GM11168 (cell line): ENCODE results near the gene IFNL2.
"Not testable (repeated sequence)": the region's sequence is repeated elsewhere in the genome, so short reads cannot be mapped to it uniquely, and the experiment has no call there.

ENCODE experiments used
- in situ Hi-C: fragments of 300-500 bp; cut with MboI; formaldehyde crosslinking; loops from one replicate; pipeline ENCODE4 v1.12.0; 2022; ENCODE audit warnings: low sequenced_read_pairs; ENCODE audit not compliant: unreplicated experiment

Gene IFNL2

DNA sequence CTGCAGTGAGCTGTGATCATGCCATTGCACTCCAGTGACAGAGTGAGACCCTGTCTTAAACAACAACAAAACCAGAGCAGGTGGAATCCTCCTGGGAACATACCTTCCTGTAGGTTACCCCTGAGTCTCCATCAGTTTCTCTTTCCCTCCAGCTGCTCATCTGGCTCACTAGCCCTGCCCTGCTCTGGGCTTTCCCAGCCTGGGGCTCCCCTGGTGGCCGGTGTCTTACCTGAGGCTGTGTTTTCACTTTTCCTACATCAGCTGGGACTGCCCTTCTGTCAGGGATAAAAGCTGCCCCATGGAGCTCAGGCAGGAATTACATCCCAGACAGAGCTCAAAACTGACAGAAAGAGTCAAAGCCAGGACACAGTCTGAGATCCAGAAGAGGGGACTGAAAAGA, at the start of gene IFNL2:
TSS of gene IFNL2 (plus strand) at position 312 of the 400 bp plus-strand sequence. CDS start 173 bp downstream, outside the sequence.
- in situ Hi-C loops, result not testable (repeated sequence)

DNA sequence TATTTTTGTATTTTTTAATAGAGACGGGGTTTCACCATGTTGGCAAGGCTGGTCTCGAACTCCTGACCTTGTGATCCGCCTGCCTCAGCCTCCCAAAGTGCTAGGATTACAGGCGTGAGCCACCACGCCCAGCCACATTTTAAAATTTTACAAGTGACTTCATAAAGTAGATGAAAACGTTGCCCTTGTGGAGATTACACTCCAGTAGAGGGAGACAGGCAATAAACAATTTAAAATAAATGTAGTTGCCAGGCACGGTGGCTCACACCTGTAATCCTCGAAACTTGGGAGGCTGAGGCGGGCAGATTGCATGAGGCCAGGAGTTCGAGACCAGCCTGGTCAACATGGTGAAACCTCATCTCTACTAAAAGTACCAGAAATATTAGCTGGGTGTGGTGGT, 49.1 kb upstream of the IFNL2 start:
- in situ Hi-C loops, result not testable (repeated sequence)

DNA sequence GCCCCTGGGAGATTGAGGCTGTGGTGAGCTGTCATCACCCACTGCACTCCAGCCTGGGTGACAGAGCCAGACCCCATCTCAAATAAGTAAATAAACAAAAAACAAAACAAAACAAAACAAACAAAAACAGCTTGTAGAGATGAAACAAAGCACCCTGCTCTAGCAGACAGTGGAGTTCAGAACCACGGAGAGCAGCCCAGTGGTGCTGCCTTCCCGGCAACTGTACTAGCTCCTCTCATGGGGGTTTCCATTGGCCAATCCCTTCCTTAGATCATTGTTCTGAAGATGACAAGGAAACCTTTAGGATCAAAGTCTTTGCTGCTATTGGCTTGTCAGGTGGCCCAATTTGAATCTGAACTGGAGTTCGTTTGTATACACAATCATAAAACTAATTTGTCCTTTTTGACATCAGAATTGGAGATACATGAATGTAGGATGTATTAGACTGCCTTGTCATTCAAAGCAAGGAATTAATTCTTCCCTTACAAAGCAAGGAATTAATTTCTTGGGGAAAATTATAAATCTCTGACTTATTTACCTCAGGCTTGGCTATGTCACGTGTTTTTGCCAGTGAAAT, 44.4 kb upstream of the IFNL2 start:
- in situ Hi-C loops, result no loop called here

DNA sequence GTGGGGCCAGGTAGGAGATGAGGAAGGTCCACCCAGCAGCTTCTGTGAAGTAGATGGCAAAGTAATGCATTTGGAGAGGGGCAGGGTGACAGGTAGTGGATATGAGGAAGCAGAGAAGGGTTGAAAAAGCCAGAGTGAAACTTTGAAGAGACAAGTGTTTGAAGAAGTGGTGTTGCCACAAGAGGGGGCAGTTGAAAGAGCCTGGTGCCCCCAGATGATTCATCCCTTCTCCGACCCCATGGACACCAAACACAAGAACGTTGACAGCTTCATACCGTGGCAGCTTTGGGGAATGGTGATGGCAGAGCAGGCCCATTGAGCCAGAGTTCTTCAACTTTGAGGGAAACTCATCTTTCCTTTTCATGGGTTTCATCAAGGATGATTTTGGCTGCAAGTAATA, 43.3 kb upstream of the IFNL2 start:
- in situ Hi-C loops, result no loop called here

DNA sequence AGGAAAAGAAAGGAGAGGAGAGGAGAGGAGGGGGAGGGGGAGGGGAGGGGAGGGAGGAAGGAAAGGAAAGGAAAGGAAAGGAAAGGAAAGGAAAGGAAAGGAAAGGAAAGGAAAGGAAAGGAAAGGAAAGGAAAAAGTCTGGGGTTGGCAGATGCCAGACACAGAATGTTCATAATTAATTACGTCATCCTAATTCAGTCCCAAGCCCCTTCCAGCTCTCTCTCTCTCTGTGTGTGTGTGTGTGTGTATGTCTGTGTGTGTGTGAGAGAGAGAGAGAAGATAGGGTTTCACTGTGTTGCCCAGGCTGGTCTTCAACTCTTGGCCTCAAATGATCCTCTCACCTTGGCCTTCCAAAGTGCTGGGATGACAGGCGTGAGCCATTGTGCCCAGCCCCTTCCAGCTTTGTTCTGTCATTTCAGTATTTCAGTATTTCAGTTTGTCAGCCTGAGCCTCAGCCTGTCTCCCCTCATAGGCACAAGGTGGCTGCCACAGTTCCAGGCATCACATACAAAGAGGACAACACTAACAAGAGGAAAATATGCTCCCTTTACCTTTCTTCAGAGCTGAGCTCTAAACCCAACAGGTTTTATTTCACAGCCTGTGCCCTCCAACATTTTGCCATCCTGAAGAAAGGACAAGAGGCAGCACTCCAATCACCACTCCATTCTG, 38.0 kb upstream of the IFNL2 start:
- in situ Hi-C loops, result loop anchor here (5.0 kb wide), 1 partner anchor 87 kb away; no protein-coding TSS in a partner anchor

DNA sequence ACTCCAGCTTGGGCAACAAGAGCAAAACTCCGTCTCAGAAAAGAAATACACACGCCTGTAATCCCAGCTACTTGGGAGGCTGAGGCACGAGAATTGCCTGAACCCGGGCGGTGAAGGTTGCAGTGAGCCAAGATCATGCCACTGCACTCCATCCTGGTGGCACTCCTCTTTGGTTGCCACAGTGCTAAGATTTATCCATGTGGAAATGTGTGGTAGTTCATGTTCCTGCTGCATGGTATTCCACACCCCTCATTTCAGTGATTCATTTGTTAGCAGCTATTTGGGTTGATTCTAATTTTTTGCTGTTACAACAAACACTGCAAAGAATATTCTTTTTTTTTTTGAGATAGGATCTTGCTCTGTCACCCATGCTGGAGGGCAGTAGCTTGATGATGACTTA, 35.5 kb upstream of the IFNL2 start:
- in situ Hi-C loops, result loop anchor here (5.0 kb wide), 1 partner anchor 85 kb away; no protein-coding TSS in a partner anchor

DNA sequence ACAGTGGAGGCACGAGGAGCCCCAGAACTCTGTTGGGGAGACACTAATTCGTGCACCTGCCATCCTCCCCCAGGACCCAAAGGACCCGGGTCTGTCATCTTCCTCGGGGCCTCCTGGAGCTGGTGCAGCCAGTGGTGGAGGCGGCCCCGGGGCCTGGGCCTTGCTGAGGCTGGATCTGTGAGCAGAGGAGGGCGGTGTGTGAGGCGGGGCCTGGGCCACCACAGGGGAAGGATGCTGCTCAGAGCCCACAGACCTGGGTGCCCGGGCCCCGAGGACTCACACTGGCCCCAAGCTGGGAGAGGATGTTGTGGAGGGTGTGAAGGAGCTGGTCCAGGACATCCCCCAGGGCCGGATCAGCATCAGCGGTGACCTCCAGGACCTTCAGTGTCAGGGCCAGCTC, 31.7 kb upstream of the IFNL2 start:
- in situ Hi-C loops, result no loop called here

DNA sequence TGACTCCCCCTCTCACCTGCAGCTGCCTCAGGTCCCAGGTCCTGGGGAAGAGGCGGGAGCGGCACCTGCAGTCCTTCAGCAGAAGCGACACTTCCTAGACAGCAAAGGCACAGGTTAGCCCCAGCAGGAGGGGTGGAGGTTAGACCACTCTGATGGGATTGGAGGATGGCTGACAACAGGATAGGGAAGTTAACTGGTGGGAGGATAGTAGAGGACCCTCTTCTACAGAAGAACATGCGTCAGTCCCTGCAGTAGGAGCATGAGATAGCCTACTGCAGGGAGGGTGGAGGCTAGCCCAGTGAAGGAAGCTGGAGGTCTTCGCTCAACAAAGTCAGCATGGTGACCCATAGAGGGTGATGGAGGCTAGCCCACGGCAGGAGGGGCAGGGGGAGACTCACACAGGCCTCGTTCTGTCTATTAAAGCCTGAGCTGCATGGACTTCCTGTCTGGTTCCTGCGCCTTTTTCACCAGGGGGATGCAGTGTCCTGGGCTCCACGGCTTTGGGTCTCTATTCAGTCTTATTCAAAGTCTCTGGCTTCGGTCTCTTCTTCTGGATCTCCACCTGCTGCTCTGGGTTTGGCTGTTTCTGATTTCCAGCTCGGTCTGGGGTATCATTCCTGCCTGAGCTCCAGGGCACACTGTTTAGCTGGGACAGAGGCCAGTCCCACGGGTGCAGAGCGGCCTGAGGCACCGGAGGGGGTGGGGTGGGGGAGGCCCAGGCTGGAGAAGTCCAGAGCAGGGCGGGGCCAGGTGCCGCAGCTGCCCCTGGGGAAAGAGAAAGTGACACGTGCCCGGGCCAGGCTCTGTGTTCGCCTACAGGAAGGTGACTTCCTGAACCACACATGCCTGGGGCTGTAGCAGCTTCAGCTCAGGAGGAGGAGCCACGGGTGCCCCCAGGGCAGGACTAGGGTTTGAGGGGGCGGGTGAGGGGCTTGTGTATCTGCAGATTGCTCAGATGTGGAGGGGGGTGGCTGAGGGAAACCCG, 30.7 kb upstream of the IFNL2 start:
- in situ Hi-C loops, result no loop called here

DNA sequence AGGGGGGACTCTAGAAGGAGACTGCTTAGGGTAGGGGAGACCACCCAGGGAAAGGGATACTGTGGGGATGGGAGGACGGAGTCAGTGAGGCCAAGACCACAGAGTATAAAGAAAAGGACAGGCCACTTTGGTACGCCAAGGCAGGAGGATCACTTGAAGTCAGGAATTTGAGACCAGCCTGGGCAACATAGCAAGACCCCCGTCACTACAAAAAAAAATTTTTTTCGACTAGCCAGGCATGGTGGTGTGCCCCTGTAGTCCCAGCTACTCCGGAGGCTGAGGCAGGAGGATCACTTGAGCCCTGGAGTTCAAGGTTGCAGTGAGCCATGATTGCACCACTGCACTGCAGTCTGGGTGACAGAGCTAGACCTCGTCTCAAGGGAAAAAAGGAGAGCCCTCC, 30.0 kb upstream of the IFNL2 start:
- in situ Hi-C loops, result no loop called here

DNA sequence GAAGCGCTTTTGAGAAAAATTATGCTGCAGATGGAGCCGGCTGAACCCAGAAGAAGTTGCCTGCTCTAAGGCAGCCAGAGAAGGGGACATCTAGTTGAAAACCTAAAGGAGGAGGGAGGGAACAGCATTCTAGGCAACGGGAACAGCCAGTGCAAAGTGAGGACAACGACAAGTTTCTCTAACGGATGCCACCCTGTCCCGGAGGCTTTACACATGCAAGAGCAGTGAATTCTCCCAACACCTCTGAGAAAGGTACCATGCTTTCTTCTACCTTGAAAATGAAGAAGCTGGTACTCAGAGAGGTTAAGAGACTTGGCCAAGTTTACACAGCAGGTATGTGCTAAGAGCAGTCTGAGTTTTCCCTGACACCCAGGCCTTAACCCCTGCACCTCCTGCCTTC, 29.3 kb upstream of the IFNL2 start:
- in situ Hi-C loops, result no loop called here

DNA sequence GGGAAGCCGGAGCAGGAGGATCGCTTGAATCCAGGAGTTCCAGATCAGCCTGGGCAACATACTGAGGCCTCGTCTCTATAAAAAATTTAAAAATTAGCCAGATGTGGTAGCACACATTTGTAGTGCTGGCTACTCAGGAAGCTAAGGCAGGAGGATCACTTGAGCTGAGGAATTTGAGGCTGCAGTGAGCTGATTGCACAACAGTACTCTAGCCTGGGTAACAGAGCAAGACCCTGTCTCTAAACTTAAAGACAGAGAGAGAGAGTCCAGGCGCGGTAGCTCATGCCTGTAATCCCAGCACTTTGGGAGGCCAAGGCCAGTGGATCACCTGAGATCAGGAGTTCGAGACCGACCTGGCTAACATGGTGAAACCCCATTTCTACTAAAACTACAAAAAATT, 27.8 kb upstream of the IFNL2 start:
- in situ Hi-C loops, result no loop called here

DNA sequence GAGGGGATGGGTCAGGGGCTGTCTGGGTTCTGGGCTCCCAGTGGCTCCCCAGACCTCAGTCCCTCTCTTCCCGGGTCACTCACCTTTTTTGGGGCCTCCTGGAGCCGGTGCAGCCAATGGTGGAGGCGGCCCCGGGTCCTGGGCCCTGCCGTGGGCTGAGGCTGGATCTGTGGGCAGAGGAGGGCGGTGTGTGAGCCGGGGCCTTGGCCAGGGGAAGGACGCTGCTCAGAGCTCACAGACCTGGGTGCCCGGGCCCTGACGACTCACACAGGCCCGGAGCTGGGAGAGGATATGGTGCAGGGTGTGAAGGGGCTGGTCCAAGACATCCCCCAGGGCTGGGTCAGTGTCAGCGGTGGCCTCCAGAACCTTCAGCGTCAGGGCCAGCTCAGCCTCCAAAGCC, 24.5 kb upstream of the IFNL2 start:
- in situ Hi-C loops, result not testable (repeated sequence)

DNA sequence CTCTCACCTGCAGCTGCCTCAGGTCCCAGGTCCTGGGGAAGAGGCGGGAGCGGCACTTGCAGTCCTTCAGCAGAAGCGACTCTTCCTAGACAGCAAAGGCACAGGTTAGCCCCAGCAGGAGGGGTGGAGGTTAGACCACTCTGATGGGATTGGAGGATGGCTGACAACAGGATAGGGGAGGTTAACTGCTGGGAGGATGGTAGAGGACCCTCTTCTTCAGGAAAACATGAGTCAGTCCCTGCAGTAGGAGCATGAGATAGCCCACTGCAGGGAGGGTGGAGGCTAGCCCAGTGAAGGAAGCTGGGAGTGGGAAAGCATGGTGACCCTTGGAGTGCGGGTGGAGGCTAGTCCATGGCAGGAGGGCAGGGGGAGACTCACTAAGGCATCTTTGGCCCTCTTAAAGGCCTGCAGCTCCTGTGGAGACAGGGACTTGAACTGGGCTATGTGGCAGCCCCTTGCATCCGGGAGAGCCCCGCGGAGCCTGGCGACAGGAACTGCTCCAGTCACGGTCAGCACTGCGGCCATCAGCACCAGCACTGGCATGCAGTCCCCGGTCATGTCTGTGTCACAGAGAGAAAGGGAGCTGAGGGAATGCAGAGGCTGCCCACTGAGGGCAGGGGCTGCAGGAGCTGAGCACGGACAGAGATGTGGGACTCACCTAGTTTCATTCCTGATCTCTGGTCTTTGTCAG, 23.6 kb upstream of the IFNL2 start, which contains the start of gene IFNL3:
TSS of gene IFNL3 (minus strand) at position 597 of the 691 bp plus-strand sequence. CDS start at position 558, 39 bp downstream.
- in situ Hi-C loops, result not testable (repeated sequence)

DNA sequence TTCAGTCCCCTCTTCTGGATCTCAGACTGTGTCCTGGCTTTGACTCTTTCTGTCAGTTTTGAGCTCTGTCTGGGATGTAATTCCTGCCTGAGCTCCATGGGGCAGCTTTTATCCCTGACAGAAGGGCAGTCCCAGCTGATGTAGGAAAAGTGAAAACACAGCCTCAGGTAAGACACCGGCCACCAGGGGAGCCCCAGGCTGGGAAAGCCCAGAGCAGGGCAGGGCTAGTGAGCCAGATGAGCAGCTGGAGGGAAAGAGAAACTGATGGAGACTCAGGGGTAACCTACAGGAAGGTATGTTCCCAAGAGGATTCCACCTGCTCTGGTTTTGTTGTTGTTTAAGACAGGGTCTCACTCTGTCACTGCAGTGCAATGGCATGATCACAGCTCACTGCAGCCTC, 23.0 kb upstream of the IFNL2 start:
- in situ Hi-C loops, result not testable (repeated sequence)

DNA sequence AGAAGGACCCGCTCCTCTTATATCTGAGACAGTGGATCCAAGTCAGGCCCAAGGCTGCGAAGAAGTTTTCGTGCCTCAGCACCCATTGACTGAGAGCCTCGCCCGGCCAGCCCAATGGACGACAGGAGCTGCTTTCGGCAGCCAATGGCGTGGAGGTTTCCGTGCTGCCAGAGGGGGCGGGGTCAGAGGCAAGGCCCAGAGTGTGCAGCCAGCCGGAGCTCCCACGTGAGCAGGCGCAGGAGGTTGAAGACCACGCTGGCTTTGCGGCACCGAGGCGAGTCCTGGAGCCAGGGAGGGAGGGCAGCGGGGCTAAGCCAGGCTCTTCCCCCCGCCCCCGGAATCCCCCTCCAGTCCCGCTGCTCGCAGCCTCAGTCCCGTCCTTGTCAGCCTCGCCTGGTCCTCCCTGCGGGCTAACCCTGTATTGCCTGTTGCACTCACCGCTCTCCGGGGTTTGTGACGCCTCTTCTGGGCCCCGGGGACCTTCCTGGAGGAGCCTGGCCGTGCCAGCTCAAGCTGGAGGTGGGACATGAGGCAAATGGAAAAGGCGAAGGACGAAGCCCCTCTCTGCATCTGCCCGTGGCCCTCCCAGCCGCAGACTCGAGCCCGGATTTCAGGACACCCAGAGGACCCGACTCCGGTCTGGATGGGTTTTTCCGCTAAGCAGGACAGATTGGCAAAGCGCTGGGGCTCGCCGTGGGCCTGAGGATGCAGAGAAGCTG, 21.1 kb upstream of the IFNL2 start:
- in situ Hi-C loops, result no loop called here

DNA sequence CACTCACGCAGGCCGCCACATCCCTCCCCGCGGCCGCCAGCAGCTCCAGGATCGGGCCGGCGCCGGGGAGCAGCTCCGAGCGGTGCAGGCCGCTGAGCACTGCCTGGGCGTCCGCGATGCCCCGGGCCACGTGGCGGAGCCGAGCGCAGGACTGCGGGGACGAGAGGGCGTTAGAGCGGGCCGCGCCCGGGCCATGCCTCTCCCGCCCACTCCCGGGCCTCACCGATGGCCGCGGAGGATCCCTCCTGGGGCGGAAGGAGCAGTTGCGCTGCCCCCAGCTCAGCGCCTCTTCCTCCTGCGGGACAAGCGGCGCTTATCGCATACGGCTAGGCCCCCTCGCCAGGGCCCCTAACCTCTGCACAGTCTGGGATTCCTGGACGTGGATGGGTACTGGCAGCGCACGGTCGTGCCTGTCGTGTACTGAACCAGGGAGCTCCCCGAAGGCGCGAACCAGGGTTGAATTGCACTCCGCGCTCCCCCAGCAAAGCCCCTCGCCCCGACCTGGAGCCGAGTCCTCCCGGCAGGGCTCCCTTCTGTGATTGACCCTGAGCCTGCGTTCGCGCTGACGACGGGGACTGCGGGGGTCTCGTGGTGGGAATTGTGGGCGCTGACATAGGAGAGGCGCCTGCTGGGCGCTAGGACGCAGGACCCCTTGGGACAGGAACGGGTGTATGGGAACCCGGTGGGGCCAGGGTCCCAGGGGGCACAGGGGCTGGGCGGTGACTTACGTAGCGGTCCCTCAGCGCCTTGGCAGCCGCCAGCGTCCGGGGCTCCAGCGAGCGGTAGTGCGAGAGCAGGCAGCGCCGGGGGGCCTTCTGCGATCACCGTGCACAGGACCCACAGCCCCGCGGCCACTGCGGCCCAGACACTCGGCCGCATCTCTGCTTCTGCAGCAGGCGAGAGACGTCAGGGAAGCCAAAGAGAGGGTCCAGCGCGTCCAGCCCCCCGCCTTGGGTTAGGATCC, 20.2 kb upstream of the IFNL2 start:
- in situ Hi-C loops, result no loop called here

DNA sequence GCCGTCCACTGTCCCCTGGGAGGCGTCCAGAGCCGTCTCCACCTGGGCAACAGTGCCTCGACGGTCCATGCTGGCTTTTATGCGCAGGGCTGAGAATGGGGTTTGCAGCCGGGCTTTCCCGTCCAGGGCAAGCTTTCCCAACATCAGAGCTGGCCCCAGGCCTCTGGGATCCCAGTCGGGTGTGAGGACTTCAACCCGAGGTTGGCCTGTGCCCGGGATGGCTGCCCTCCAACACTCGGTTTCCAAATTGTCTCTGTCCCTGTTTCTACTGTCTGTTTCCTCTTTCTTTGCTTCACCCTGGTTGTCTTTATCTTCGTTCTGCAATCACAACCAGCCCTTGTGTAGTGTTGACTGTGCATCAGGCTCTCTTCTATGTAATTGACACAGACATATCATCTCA, 19.4 kb upstream of the IFNL2 start, which contains the start of gene IFNL4:
TSS of gene IFNL4 (minus strand) at position 51 of the 400 bp plus-strand sequence.
- in situ Hi-C loops, result no loop called here

DNA sequence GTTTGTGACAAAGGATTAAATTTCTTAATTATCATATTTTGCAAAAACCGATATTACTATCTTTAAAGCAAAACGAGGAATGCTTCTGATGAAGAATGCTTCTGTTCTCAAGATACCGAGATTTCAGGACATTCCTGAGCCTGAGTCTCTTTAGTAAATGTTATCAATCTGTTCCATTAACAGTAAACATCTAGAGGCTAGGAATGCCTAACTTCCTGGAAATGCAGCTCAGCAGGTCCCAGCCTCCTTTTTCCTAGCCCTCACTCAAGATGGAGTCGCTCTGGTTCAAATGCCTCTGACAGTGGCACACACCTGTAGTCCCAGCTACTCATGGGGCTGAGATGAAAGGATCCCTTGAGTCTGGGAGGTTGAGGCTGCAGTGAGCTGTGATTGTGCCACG, 17.1 kb upstream of the IFNL2 start:
- in situ Hi-C loops, result no loop called here
